Astrocyte (in vitro differentiated cells and primary cell): ENCODE results near the gene LRRC41. TPM values are rescaled to one million over a fixed set of nuclear protein-coding genes. Genes with fewer than 3 reads are reported as not detected.
"Not testable (repeated sequence)": the region's sequence is repeated elsewhere in the genome, so short reads cannot be mapped to it uniquely, and the experiment has no call there.

ENCODE experiments used
- DNase-seq: peaks from one replicate; pipeline ENCODE4 v3.0.0-alpha.2; 2010; ENCODE audit warnings: low read depth
- FAIRE-seq: peaks from 2 replicates; lab custom pipeline; 2011; peaks lifted over from hg19 to GRCh38; lab: Jason Lieb, UNC
- H2AFZ ChIP-seq: 2 replicates; pipeline ENCODE4 v1.6.0; 2012; ENCODE audit warnings: low read depth, low read length, inconsistent platforms
- H3K27ac ChIP-seq: 2 replicates; pipeline ENCODE4 v1.5.1; 2011; ENCODE audit warnings: low read depth, low read length, inconsistent platforms
- H3K27me3 ChIP-seq: 2 replicates; pipeline ENCODE4 v1.6.0; 2011; ENCODE audit warnings: low read length, inconsistent platforms; ENCODE audit not compliant: insufficient read depth
- H3K36me3 ChIP-seq: 2 replicates; pipeline ENCODE4 v1.5.1; 2011; ENCODE audit warnings: low read length, inconsistent platforms; ENCODE audit not compliant: insufficient read depth
- H3K4me1 ChIP-seq: 2 replicates; pipeline ENCODE4 v1.5.1; 2011; ENCODE audit warnings: low read length, inconsistent platforms; ENCODE audit not compliant: insufficient read depth
- H3K4me2 ChIP-seq: 2 replicates; pipeline ENCODE4 v1.6.0; 2012; ENCODE audit warnings: low read length, inconsistent platforms
- H3K4me3 ChIP-seq: 2 replicates; pipeline ENCODE4 v1.5.1; 2011; ENCODE audit warnings: low read depth, mild to moderate bottlenecking, low read length, inconsistent platforms; ENCODE audit not compliant: insufficient read depth
- H3K79me2 ChIP-seq: 2 replicates; pipeline ENCODE4 v1.6.0; 2012; ENCODE audit warnings: mild to moderate bottlenecking, low read length, inconsistent platforms; ENCODE audit not compliant: insufficient read depth
- H3K9ac ChIP-seq: 2 replicates; pipeline ENCODE4 v1.6.0; 2012; ENCODE audit warnings: mild to moderate bottlenecking, low read length, inconsistent platforms
- H3K9me3 ChIP-seq: 2 replicates; pipeline ENCODE4 v1.5.1; 2012; ENCODE audit warnings: low read depth, mild to moderate bottlenecking, low read length, inconsistent platforms; ENCODE audit not compliant: insufficient read depth
- H4K20me1 ChIP-seq: 2 replicates; pipeline ENCODE4 v1.6.0; 2012; ENCODE audit warnings: low read length, inconsistent platforms; ENCODE audit not compliant: insufficient read depth
- H3K27ac Mint-ChIP-seq: one replicate; pipeline ENCODE4 v1.8.0; 2021; ENCODE audit warnings: mild to moderate bottlenecking, mixed read lengths; ENCODE audit not compliant: unreplicated experiment
- H3K27me3 Mint-ChIP-seq: one replicate; pipeline ENCODE4 v1.8.0; 2021; ENCODE audit warnings: low read depth, mixed read lengths; ENCODE audit not compliant: unreplicated experiment
- H3K36me3 Mint-ChIP-seq: one replicate; pipeline ENCODE4 v1.8.0; 2021; ENCODE audit warnings: low read depth, mixed read lengths; ENCODE audit not compliant: unreplicated experiment
- H3K4me1 Mint-ChIP-seq: one replicate; pipeline ENCODE4 v1.8.0; 2021; ENCODE audit warnings: low read depth, mixed read lengths; ENCODE audit not compliant: unreplicated experiment
- H3K4me3 Mint-ChIP-seq: one replicate; pipeline ENCODE4 v1.8.0; 2021; ENCODE audit warnings: mild to moderate bottlenecking, moderate library complexity, mixed read lengths; ENCODE audit not compliant: unreplicated experiment
- H3K9me3 Mint-ChIP-seq: one replicate; pipeline ENCODE4 v1.8.0; 2021; ENCODE audit warnings: mild to moderate bottlenecking, mixed read lengths; ENCODE audit not compliant: unreplicated experiment
- EZH2 ChIP-seq: IDR thresholded peaks from 2 replicates; pipeline ENCODE4 v1.6.1; 2012; ENCODE audit warnings: mild to moderate bottlenecking, low read length, inconsistent platforms; ENCODE audit not compliant: insufficient read depth
- total RNA-seq: library from RNA; stranded (reverse); gene quantifications from 2 replicates; pipeline ENCODE4 v1.2.1, GENCODE V29; 2021
- TF ChIP-seq, protein P1 (sequence below): IDR thresholded peaks from 2 replicates; pipeline ENCODE4 v1.5.1; 2011; ENCODE audit warnings: low read depth, mild to moderate bottlenecking, inconsistent platforms, low read length, moderate library complexity; ENCODE audit not compliant: insufficient read depth

The LRRC41 gene
- total RNA-seq, 1 donor from 2014 or later = 88.2 TPM

- H3K4me3 Mint-ChIP-seq = no peak overlapping the region
- DNase-seq (no peak), FAIRE-seq (no peak)
- H3K36me3 Mint-ChIP-seq = no peaks in the 10 kb centered on the region
- no peak overlapping the region for H2AFZ ChIP-seq
- H3K4me1 ChIP-seq = peaks cover 9% of the 10 kb centered on the region
- no peaks in the 10 kb centered on the region for H4K20me1 ChIP-seq
- no peak overlapping the region for H3K4me2 ChIP-seq
- H3K27ac ChIP-seq = no peak overlapping the region
- no peaks in the 10 kb centered on the region for H3K27me3 Mint-ChIP-seq
- no peaks in the 10 kb centered on the region for H3K9me3 ChIP-seq
- peaks cover 13% of the 10 kb centered on the region for H3K9me3 Mint-ChIP-seq
- TF ChIP-seq EZH2 = no peak
- TF ChIP-seq, protein P1, sequence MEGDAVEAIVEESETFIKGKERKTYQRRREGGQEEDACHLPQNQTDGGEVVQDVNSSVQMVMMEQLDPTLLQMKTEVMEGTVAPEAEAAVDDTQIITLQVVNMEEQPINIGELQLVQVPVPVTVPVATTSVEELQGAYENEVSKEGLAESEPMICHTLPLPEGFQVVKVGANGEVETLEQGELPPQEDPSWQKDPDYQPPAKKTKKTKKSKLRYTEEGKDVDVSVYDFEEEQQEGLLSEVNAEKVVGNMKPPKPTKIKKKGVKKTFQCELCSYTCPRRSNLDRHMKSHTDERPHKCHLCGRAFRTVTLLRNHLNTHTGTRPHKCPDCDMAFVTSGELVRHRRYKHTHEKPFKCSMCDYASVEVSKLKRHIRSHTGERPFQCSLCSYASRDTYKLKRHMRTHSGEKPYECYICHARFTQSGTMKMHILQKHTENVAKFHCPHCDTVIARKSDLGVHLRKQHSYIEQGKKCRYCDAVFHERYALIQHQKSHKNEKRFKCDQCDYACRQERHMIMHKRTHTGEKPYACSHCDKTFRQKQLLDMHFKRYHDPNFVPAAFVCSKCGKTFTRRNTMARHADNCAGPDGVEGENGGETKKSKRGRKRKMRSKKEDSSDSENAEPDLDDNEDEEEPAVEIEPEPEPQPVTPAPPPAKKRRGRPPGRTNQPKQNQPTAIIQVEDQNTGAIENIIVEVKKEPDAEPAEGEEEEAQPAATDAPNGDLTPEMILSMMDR = no peak
- no peaks in the 10 kb centered on the region for H3K4me1 Mint-ChIP-seq
- H3K4me3 ChIP-seq = no peak overlapping the region
- no peaks in the 10 kb centered on the region for H3K36me3 ChIP-seq
- H3K27me3 ChIP-seq = no peaks in the 10 kb centered on the region
- no peak overlapping the region for H3K9ac ChIP-seq
- H3K27ac Mint-ChIP-seq = no peak overlapping the region
- H3K79me2 ChIP-seq = peaks cover under 1% of the 10 kb centered on the region
Observed at GRCh38 chr1:46242918-46243317, 60.5 kb downstream of the LRRC41 start.

DNA sequence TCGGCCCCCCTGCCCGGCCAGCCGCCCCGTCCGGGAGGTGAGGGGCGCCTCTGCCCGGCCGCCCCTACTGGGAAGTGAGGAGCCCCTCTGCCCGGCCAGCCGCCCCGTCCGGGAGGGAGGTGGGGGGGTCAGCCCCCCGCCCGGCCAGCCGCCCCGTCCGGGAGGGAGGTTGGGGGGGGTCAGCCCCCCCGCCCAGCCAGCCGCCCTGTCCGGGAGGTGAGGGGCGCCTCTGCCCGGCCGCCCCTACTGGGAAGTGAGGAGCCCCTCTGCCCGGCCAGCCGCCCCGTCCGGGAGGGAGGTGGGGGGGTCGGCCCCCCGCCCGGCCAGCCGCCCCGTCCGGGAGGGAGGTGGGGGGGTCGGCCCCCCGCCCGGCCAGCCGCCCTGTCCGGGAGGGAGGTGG lies 61.7 kb downstream of the LRRC41 start:
- DNase-seq, H3K27ac Mint-ChIP-seq, H3K4me3 Mint-ChIP-seq, H3K4me1 Mint-ChIP-seq, H3K4me2 ChIP-seq, H2AFZ ChIP-seq, H3K27ac ChIP-seq, H4K20me1 ChIP-seq, H3K9me3 ChIP-seq, FAIRE-seq, H3K36me3 ChIP-seq, H3K79me2 ChIP-seq, H3K9ac ChIP-seq, H3K36me3 Mint-ChIP-seq, H3K4me3 ChIP-seq, H3K4me1 ChIP-seq, H3K27me3 ChIP-seq, H3K27me3 Mint-ChIP-seq: not testable (repeated sequence)
- peaks cover 16% of the 10 kb centered on the region for H3K9me3 Mint-ChIP-seq

GRCh38 chr1:46238865-46239264 lies 64.6 kb downstream of the LRRC41 start:
- FAIRE-seq, H3K4me1 ChIP-seq: not testable (repeated sequence)

GRCh38 chr1:46236882-46237281 lies 66.5 kb downstream of the LRRC41 start:
- no peak overlapping the region for H3K9ac ChIP-seq
- Mint-ChIP-seq H3K36me3 (no peaks in the 10 kb centered on the region), H3K4me1 (no peaks in the 10 kb centered on the region), H3K27me3 (no peaks in the 10 kb centered on the region), H3K4me3 (no peak overlapping the region), H3K9me3 (peaks cover 16% of the 10 kb centered on the region), H3K27ac (no peak overlapping the region)
- TF ChIP-seq, protein P1 = no peak
- no peak for TF ChIP-seq EZH2
- H2AFZ ChIP-seq = no peak overlapping the region
- H3K4me2 ChIP-seq = no peak overlapping the region
- no peaks in the 10 kb centered on the region for H3K36me3 ChIP-seq
- H3K27me3 ChIP-seq = no peaks in the 10 kb centered on the region
- H3K79me2 ChIP-seq = no peaks in the 10 kb centered on the region
- FAIRE-seq (no peak), DNase-seq (no peak)
- peaks cover 2% of the 10 kb centered on the region for H3K9me3 ChIP-seq
- H3K4me1 ChIP-seq = no peaks in the 10 kb centered on the region
- H4K20me1 ChIP-seq = no peaks in the 10 kb centered on the region
- H3K4me3 ChIP-seq = no peak overlapping the region
- H3K27ac ChIP-seq = no peak overlapping the region

More at GRCh38 chr1:46238865-46239264, 64.6 kb downstream of the LRRC41 start:
- not testable (repeated sequence) for H2AFZ ChIP-seq, H3K4me1 Mint-ChIP-seq, H3K4me2 ChIP-seq, H3K27me3 Mint-ChIP-seq, H3K4me3 ChIP-seq, H3K36me3 Mint-ChIP-seq, H3K27ac Mint-ChIP-seq, H3K79me2 ChIP-seq, H3K4me3 Mint-ChIP-seq, H3K27ac ChIP-seq, H3K9me3 ChIP-seq, H4K20me1 ChIP-seq, H3K27me3 ChIP-seq, H3K36me3 ChIP-seq, H3K9ac ChIP-seq
- DNase-seq = peak; percentile 38
- H3K9me3 Mint-ChIP-seq = peaks cover 16% of the 10 kb centered on the region

DNA sequence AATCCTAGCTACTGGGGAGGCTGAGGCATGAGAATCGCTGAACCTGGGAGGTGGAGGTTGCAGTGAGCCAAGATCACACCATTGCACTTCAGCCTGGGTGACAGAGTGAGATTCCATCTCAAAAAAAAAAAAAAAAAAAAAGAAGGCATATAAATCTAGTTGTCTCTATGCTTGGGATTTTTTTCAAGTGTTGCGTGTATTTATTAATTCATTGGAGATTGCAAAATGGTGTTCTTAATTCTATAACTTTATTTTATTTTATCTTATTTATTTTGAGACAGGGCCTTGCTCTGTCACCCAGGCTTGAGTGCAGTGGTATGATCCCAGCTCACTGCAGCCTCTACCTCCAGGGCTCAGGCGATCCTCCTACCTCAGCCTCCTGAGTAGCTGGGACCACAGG lies 72.2 kb downstream of the LRRC41 start:
- not testable (repeated sequence) for H3K4me3 ChIP-seq, FAIRE-seq, H3K4me1 ChIP-seq, H4K20me1 ChIP-seq, H3K4me1 Mint-ChIP-seq, H3K4me3 Mint-ChIP-seq, H3K9me3 ChIP-seq, H3K27me3 ChIP-seq, H3K36me3 Mint-ChIP-seq, H3K79me2 ChIP-seq, H2AFZ ChIP-seq, H3K27ac ChIP-seq, H3K27ac Mint-ChIP-seq, H3K36me3 ChIP-seq, H3K27me3 Mint-ChIP-seq, DNase-seq, H3K9me3 Mint-ChIP-seq, H3K4me2 ChIP-seq, H3K9ac ChIP-seq
